ENCODE results near the gene ERF.

Gene ERF

DNA sequence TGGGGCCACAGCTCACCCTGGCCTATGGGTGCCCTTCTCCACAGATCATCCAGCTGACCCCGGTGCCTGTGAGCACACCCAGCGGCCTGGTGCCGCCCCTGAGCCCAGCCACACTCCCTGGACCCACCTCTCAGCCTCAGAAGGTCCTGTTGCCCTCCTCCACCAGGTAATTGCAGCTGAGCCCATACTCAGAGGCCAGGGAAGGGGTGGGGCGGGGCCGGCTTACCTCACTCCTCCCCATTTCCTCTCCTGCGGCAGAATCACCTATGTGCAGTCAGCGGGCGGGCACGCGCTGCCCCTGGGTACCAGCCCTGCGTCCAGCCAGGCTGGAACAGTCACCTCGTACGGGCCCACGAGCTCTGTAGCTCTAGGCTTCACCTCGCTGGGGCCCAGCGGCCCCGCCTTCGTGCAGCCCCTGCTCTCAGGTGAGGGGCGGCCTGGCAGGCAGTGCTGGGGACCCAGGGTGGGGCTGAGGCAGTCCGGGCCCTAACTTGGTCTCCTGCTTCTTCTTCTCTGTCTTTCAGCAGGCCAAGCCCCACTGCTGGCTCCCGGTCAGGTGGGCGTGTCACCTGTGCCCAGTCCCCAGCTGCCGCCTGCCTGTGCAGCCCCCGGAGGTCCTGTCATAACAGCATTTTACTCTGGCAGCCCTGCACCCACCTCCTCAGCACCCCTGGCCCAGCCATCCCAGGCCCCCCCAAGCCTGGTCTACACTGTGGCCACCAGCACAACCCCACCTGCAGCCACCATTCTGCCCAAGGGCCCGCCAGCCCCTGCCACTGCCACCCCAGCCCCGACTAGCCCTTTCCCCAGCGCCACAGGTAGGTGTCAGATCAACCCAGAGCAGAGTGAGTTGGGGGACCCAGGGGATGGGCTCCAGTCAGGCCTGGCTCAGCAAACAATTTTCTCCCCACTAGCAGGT lies 37.4 kb upstream of the ERF start:
- ATAC-seq = no peak
- TF ChIP-seq, protein P1, sequence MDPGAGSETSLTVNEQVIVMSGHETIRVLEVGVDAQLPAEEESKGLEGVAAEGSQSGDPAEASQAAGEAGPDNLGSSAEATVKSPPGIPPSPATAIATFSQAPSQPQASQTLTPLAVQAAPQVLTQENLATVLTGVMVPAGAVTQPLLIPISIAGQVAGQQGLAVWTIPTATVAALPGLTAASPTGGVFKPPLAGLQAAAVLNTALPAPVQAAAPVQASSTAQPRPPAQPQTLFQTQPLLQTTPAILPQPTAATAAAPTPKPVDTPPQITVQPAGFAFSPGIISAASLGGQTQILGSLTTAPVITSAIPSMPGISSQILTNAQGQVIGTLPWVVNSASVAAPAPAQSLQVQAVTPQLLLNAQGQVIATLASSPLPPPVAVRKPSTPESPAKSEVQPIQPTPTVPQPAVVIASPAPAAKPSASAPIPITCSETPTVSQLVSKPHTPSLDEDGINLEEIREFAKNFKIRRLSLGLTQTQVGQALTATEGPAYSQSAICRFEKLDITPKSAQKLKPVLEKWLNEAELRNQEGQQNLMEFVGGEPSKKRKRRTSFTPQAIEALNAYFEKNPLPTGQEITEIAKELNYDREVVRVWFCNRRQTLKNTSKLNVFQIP (CRISPR knock-in tag; IDR thresholded peaks at IDR 0.05; ENCODE audit: borderline replicate concordance, low read depth) = no peak
- TF ChIP-seq ZNF70 (CRISPR knock-in tag; IDR thresholded peaks at IDR 0.05) (no peak), ZNF8 (CRISPR knock-in tag; IDR thresholded peaks at IDR 0.05) (no peak), TCF4 (CRISPR knock-in tag; IDR thresholded peaks at IDR 0.05; ENCODE audit: borderline replicate concordance) (no peak), ESRRG (CRISPR knock-in tag; IDR thresholded peaks at IDR 0.05) (no peak), ISL1 (CRISPR knock-in tag; IDR thresholded peaks at IDR 0.05) (no peak), ZFP30 (CRISPR knock-in tag; IDR thresholded peaks at IDR 0.05) (no peak), PPARA (CRISPR knock-in tag; IDR thresholded peaks at IDR 0.05; ENCODE audit: borderline replicate concordance) (no peak), RARB (CRISPR knock-in tag; IDR thresholded peaks at IDR 0.05) (no peak), ZNF565 (CRISPR knock-in tag; conservative IDR thresholded peaks at IDR 0.05; ENCODE audit: low read depth) (no peak), ZFP3 (CRISPR knock-in tag; IDR thresholded peaks at IDR 0.05) (no peak), ARNTL (CRISPR knock-in tag; IDR thresholded peaks at IDR 0.05; ENCODE audit: borderline replicate concordance, low read depth) (no peak), SNAI2 (CRISPR knock-in tag; IDR thresholded peaks at IDR 0.05) (no peak), ZC3H10 (CRISPR knock-in tag; IDR thresholded peaks at IDR 0.05) (no peak)
- TF ChIP-seq, protein P2, sequence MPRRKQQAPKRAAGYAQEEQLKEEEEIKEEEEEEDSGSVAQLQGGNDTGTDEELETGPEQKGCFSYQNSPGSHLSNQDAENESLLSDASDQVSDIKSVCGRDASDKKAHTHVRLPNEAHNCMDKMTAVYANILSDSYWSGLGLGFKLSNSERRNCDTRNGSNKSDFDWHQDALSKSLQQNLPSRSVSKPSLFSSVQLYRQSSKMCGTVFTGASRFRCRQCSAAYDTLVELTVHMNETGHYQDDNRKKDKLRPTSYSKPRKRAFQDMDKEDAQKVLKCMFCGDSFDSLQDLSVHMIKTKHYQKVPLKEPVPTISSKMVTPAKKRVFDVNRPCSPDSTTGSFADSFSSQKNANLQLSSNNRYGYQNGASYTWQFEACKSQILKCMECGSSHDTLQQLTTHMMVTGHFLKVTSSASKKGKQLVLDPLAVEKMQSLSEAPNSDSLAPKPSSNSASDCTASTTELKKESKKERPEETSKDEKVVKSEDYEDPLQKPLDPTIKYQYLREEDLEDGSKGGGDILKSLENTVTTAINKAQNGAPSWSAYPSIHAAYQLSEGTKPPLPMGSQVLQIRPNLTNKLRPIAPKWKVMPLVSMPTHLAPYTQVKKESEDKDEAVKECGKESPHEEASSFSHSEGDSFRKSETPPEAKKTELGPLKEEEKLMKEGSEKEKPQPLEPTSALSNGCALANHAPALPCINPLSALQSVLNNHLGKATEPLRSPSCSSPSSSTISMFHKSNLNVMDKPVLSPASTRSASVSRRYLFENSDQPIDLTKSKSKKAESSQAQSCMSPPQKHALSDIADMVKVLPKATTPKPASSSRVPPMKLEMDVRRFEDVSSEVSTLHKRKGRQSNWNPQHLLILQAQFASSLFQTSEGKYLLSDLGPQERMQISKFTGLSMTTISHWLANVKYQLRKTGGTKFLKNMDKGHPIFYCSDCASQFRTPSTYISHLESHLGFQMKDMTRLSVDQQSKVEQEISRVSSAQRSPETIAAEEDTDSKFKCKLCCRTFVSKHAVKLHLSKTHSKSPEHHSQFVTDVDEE (CRISPR knock-in tag; IDR thresholded peaks at IDR 0.05) = no peak
- TF ChIP-seq, protein P3, sequence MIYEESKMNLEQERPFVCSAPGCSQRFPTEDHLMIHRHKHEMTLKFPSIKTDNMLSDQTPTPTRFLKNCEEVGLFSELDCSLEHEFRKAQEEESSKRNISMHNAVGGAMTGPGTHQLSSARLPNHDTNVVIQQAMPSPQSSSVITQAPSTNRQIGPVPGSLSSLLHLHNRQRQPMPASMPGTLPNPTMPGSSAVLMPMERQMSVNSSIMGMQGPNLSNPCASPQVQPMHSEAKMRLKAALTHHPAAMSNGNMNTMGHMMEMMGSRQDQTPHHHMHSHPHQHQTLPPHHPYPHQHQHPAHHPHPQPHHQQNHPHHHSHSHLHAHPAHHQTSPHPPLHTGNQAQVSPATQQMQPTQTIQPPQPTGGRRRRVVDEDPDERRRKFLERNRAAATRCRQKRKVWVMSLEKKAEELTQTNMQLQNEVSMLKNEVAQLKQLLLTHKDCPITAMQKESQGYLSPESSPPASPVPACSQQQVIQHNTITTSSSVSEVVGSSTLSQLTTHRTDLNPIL (CRISPR knock-in tag; IDR thresholded peaks at IDR 0.05; ENCODE audit: low read depth) = no peak

DNA sequence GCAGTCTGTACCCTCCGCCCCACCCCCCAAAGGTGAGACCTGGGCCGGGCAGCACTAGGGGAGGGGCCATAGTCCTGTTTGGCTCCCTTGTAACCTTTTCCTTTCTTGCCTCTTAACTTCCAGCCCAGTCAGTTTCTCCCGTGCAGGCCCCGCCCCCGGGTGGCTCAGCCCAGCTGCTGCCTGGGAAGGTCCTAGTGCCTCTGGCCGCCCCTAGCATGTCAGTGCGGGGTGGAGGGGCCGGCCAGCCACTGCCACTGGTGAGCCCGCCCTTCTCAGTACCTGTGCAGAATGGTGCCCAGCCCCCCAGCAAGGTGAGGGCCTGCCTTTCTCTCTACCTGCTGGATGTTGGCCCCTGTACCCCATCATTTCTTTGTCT lies 36.5 kb upstream of the ERF start:
- no peak for TF ChIP-seq ZNF565 (CRISPR knock-in tag; conservative IDR thresholded peaks at IDR 0.05; ENCODE audit: low read depth)
- ATAC-seq = no peak

DNA sequence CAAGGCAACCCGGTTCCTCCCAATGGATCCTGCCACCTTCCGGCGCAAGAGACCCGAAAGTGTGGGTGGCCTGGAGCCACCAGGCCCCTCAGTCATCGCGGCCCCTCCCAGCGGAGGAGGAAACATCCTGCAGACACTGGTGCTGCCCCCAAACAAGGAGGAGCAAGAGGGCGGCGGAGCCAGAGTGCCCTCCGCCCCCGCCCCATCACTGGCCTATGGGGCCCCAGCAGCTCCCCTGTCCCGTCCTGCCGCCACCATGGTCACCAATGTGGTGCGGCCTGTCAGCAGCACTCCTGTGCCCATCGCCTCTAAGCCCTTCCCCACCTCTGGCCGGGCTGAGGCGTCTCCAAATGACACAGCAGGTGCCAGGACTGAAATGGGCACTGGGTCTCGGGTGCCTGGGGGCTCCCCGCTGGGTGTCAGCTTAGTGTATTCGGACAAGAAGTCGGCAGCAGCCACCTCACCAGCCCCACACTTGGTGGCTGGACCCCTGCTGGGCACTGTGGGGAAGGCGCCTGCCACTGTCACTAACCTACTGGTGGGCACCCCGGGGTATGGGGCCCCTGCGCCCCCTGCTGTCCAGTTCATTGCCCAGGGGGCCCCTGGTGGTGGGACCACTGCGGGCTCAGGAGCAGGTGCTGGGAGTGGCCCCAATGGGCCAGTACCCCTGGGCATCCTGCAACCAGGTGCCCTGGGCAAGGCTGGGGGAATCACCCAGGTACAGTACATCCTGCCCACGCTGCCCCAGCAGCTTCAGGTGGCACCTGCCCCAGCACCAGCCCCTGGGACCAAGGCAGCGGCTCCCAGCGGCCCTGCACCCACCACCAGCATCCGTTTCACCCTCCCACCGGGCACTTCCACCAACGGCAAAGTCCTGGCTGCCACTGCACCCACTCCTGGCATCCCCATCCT lies 35.9 kb upstream of the ERF start:
- TF ChIP-seq, protein P2 (CRISPR knock-in tag; IDR thresholded peaks at IDR 0.05) = no peak
- TF ChIP-seq GLIS3 (CRISPR knock-in tag; IDR thresholded peaks at IDR 0.05) = no peak
- no peak for TF ChIP-seq PPARA (CRISPR knock-in tag; IDR thresholded peaks at IDR 0.05; ENCODE audit: borderline replicate concordance)
- ATAC-seq = peak; percentile 72

DNA sequence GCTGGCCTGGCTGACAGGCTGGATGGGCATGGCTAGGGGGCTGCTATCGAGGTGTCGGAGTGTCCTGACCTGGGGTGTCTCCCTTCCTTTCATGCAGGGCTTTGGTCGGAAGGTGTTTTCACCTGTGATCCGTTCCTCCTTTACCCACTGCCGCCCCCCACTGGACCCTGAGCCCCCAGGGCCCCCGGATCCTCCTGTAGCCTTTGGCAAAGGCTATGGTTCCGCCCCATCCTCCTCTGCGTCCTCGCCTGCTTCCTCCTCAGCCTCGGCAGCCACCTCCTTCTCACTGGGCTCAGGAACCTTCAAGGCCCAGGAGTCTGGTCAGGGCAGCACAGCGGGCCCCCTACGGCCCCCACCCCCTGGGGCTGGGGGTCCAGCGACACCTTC lies 35.2 kb upstream of the ERF start:
- TF ChIP-seq SNAI2 (CRISPR knock-in tag; IDR thresholded peaks at IDR 0.05) (no peak), OSR1 (CRISPR knock-in tag; IDR thresholded peaks at IDR 0.05) (no peak), ZNF70 (CRISPR knock-in tag; IDR thresholded peaks at IDR 0.05) (no peak), ISL1 (CRISPR knock-in tag; IDR thresholded peaks at IDR 0.05) (no peak), PPARA (CRISPR knock-in tag; IDR thresholded peaks at IDR 0.05; ENCODE audit: borderline replicate concordance) (no peak), ZNF8 (CRISPR knock-in tag; IDR thresholded peaks at IDR 0.05) (no peak), ZFP30 (CRISPR knock-in tag; IDR thresholded peaks at IDR 0.05) (no peak), ZNF565 (CRISPR knock-in tag; conservative IDR thresholded peaks at IDR 0.05; ENCODE audit: low read depth) (no peak), CSDC2 (CRISPR knock-in tag; IDR thresholded peaks at IDR 0.05) (no peak), ESRRG (CRISPR knock-in tag; IDR thresholded peaks at IDR 0.05) (no peak)
- TF ChIP-seq, protein P4, sequence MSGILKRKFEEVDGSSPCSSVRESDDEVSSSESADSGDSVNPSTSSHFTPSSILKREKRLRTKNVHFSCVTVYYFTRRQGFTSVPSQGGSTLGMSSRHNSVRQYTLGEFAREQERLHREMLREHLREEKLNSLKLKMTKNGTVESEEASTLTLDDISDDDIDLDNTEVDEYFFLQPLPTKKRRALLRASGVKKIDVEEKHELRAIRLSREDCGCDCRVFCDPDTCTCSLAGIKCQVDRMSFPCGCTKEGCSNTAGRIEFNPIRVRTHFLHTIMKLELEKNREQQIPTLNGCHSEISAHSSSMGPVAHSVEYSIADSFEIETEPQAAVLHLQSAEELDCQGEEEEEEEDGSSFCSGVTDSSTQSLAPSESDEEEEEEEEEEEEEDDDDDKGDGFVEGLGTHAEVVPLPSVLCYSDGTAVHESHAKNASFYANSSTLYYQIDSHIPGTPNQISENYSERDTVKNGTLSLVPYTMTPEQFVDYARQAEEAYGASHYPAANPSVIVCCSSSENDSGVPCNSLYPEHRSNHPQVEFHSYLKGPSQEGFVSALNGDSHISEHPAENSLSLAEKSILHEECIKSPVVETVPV (CRISPR knock-in tag; IDR thresholded peaks at IDR 0.05) = no peak
- TF ChIP-seq, protein P1 (CRISPR knock-in tag; IDR thresholded peaks at IDR 0.05; ENCODE audit: borderline replicate concordance, low read depth) = no peak
- no peak for ATAC-seq

Measured in SK-N-SH treated with all-trans-retinoic acid at 6 μM for 48 hours (cell line).